Measurements from ENCODE around the gene KCNS1.

- TF ChIP-seq REST (IDR thresholded peaks at IDR 0.05): no peak
- TF ChIP-seq CTCF (IDR thresholded peaks at IDR 0.05): no peak
- TF ChIP-seq EP300 (IDR thresholded peaks at IDR 0.05): no peak
- TF ChIP-seq RFX5 (IDR thresholded peaks at IDR 0.05): no peak
- TF ChIP-seq, protein P1, sequence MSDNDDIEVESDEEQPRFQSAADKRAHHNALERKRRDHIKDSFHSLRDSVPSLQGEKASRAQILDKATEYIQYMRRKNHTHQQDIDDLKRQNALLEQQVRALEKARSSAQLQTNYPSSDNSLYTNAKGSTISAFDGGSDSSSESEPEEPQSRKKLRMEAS (IDR thresholded peaks at IDR 0.05): no peak
- no peak for TF ChIP-seq HOXA7 (CRISPR knock-in tag; IDR thresholded peaks at IDR 0.05)
These were observed 12.7 kb downstream of the KCNS1 start for GRCh38 chr20:45088247-45088646.

All from A549 (cell line).